H1 (cell line): ENCODE measurements around the gene MXRA8. TPM values are rescaled to one million over a fixed set of nuclear protein-coding genes. Genes with fewer than 3 reads are reported as not detected.

Source experiments
- CTCF ChIA-PET: fragments of 300-600 bp; sonication (Branson Sonifier 250); formaldehyde crosslinking; loops from one replicate; lab custom pipeline; 2021; ENCODE audit not compliant: partially characterized antibody; lab: Charles Lee
- POLR2A ChIA-PET: fragments of 300-600 bp; sonication (Branson Sonifier 250); formaldehyde crosslinking; loops from one replicate; lab custom pipeline; 2021; ENCODE audit warnings: inconsistent platforms; ENCODE audit not compliant: partially characterized antibody; lab: Charles Lee
- DNase-seq, 2 experiments: peaks; one replicate each; pipeline versions ENCODE4 v3.0.0 to v3.0.0-alpha.2; 2010 to 2022; ENCODE audit warnings: low spot score in 2 of 2, low read depth in 1 of 2, mixed read lengths in 1 of 2
- FAIRE-seq: peaks from 2 replicates; lab custom pipeline; 2011; peaks lifted over from hg19 to GRCh38; lab: Jason Lieb, UNC
- H2AFZ ChIP-seq: 2 replicates; pipeline ENCODE4 v1.8.1; 2012; ENCODE audit warnings: low read length, inconsistent platforms
- H2AK5ac ChIP-seq: 2 replicates; pipeline ENCODE4 v1.6.1; 2013; ENCODE audit warnings: low read depth, low read length
- H2BK120ac ChIP-seq: replicated peaks from 2 replicates; pipeline ENCODE3; 2013; ENCODE audit warnings: low read depth, low read length, inconsistent platforms
- H2BK12ac ChIP-seq: 2 replicates; pipeline ENCODE4 v1.6.1; 2013; ENCODE audit warnings: low read depth, low read length
- H2BK15ac ChIP-seq: 2 replicates; pipeline ENCODE4 v1.6.1; 2013; ENCODE audit warnings: low read length
- H2BK20ac ChIP-seq: 2 replicates; pipeline ENCODE4 v1.6.1; 2013; ENCODE audit warnings: low read length
- H2BK5ac ChIP-seq: 2 replicates; pipeline ENCODE4 v1.6.1; 2013; ENCODE audit warnings: low read depth, low read length
- H3K14ac ChIP-seq: 2 replicates; pipeline ENCODE4 v1.6.1; 2013; ENCODE audit warnings: inconsistent platforms; ENCODE audit not compliant: insufficient read length
- H3K18ac ChIP-seq: 2 replicates; pipeline ENCODE4 v1.6.1; 2013; ENCODE audit warnings: low read length; ENCODE audit errors: extremely low read depth
- H3K23ac ChIP-seq: 2 replicates; pipeline ENCODE4 v1.6.1; 2013; ENCODE audit warnings: inconsistent platforms; ENCODE audit not compliant: insufficient read length
- H3K23me2 ChIP-seq: 2 replicates; pipeline ENCODE4 v1.6.1; 2013; ENCODE audit warnings: low read depth, low read length
- H3K27ac ChIP-seq: 2 replicates; pipeline ENCODE4 v1.6.1; 2011; ENCODE audit warnings: low read depth, low read length, inconsistent platforms
- H3K27me3 ChIP-seq, 4 experiments: replicated peaks in 1 of 4; 1 replicate in 1 of 4; 2 replicates in 3 of 4; pipeline versions ENCODE4 v1.6.1 to v1.8.1; 2011 to 2013; ENCODE audit warnings: low read length in 3 of 4, mild to moderate bottlenecking in 3 of 4, inconsistent platforms in 2 of 4, mixed read lengths in 2 of 4, moderate library complexity in 1 of 4; ENCODE audit not compliant: control insufficient read depth in 3 of 4, insufficient read depth in 3 of 4; ENCODE audit errors: extremely low read depth in 1 of 4
- H3K36me3 ChIP-seq, 4 experiments: 2 replicates each; pipeline versions ENCODE4 v1.6.1 to v1.8.1; 2011 to 2013; ENCODE audit warnings: mild to moderate bottlenecking in 4 of 4, low read length in 3 of 4, moderate library complexity in 2 of 4, control low read depth in 1 of 4, inconsistent platforms in 1 of 4; ENCODE audit not compliant: insufficient read depth in 4 of 4, control insufficient read depth in 2 of 4
- H3K4ac ChIP-seq: replicated peaks from 2 replicates; pipeline ENCODE3; 2013; ENCODE audit warnings: low read length, low read depth, mixed read lengths, inconsistent platforms; ENCODE audit not compliant: insufficient read length
- H3K4me1 ChIP-seq, 4 experiments: replicated peaks in 1 of 4; 1 replicate in 1 of 4; 2 replicates in 3 of 4; pipeline versions ENCODE4 v1.6.1 to v1.8.1; 2011 to 2013; ENCODE audit warnings: low read length in 3 of 4, inconsistent platforms in 2 of 4, mixed read lengths in 1 of 4; ENCODE audit not compliant: insufficient read depth in 4 of 4, control insufficient read depth in 3 of 4
- H3K4me2 ChIP-seq, 2 experiments: 2 replicates each; pipeline versions ENCODE4 v1.6.1 to v1.8.1; 2011 to 2013; ENCODE audit warnings: low read depth in 2 of 2, low read length in 2 of 2, control low read depth in 1 of 2, inconsistent platforms in 1 of 2, mild to moderate bottlenecking in 1 of 2; ENCODE audit not compliant: insufficient read depth in 1 of 2
- H3K4me3 ChIP-seq, 4 experiments: fragments of 200-600, 300-600 bp in 1 of 4; sonication (generic), shearing (Covaris generic), sonication (Bioruptor Twin) in 1 of 4; 2 replicates each; pipeline versions ENCODE4 v1.5.1 to v1.8.1; 2011 to 2016; ENCODE audit warnings: low read length in 4 of 4, low read depth in 3 of 4, control low read depth in 2 of 4, inconsistent platforms in 2 of 4, mild to moderate bottlenecking in 2 of 4, mixed read lengths in 1 of 4, moderate library complexity in 1 of 4; ENCODE audit not compliant: insufficient read depth in 2 of 4; ENCODE audit errors: extremely low read depth in 1 of 4
- H3K56ac ChIP-seq: replicated peaks from 2 replicates; pipeline ENCODE3; 2013; ENCODE audit warnings: low read depth, mild to moderate bottlenecking, mixed read lengths, low read length, inconsistent platforms; ENCODE audit not compliant: insufficient read length
- H3K79me1 ChIP-seq: 2 replicates; pipeline ENCODE4 v1.6.1; 2013; ENCODE audit warnings: low read depth, low read length, control low read depth
- H3K79me2 ChIP-seq, 2 experiments: 2 replicates each; pipeline versions ENCODE4 v1.6.1 to v1.8.1; 2012 to 2013; ENCODE audit warnings: low read length in 2 of 2, mild to moderate bottlenecking in 2 of 2, inconsistent platforms in 1 of 2; ENCODE audit not compliant: insufficient read depth in 2 of 2, control insufficient read depth in 1 of 2
- H3K9ac ChIP-seq, 4 experiments: replicated peaks in 1 of 4; 1 replicate in 1 of 4; 2 replicates in 3 of 4; pipeline versions ENCODE4 v1.6.1 to v1.8.1; 2011 to 2013; ENCODE audit warnings: low read depth in 3 of 4, low read length in 3 of 4, control low read depth in 2 of 4, mild to moderate bottlenecking in 2 of 4, moderate library complexity in 2 of 4, inconsistent platforms in 1 of 4; ENCODE audit errors: extremely low read depth in 1 of 4
- H3K9me3 ChIP-seq, 2 experiments: 2 replicates each; pipeline versions ENCODE4 v1.6.1 to v1.8.1; 2012 to 2013; ENCODE audit warnings: mild to moderate bottlenecking in 2 of 2, moderate library complexity in 2 of 2, control low read depth in 1 of 2, inconsistent platforms in 1 of 2, low read depth in 1 of 2, low read length in 1 of 2, mixed read lengths in 1 of 2; ENCODE audit not compliant: insufficient read depth in 2 of 2
- H4K20me1 ChIP-seq, 2 experiments: replicated peaks in 1 of 2; 2 replicates each; pipeline versions ENCODE3 to v1.8.1; 2011 to 2013; ENCODE audit warnings: inconsistent platforms in 2 of 2, low read length in 2 of 2, mild to moderate bottlenecking in 1 of 2; ENCODE audit not compliant: insufficient read depth in 2 of 2, control insufficient read depth in 1 of 2
- H4K5ac ChIP-seq: 2 replicates; pipeline ENCODE4 v1.6.1; 2013; ENCODE audit warnings: low read length, low read depth, mixed read lengths, inconsistent platforms; ENCODE audit not compliant: insufficient read length
- H4K8ac ChIP-seq: 2 replicates; pipeline ENCODE4 v1.8.0; 2013; ENCODE audit warnings: mild to moderate bottlenecking, moderate library complexity, low read length, inconsistent platforms; ENCODE audit not compliant: insufficient read depth; ENCODE audit errors: extremely low read depth
- H4K91ac ChIP-seq: replicated peaks from 2 replicates; pipeline ENCODE3; 2013; ENCODE audit warnings: low read length, mixed read lengths, inconsistent platforms; ENCODE audit not compliant: insufficient read length
- CREB1 ChIP-seq: IDR thresholded peaks from 2 replicates; pipeline ENCODE4 v1.6.1; 2012; ENCODE audit warnings: inconsistent platforms
- POU5F1 ChIP-seq: IDR thresholded peaks from 2 replicates; pipeline ENCODE4 v1.6.1; 2011; ENCODE audit warnings: low read depth, mild to moderate bottlenecking, low read length, moderate library complexity
- YY1 ChIP-seq: IDR thresholded peaks from 2 replicates; pipeline ENCODE4 v1.6.1; 2011; ENCODE audit warnings: low read depth, mild to moderate bottlenecking, low read length
- WGBS, 2 experiments: shearing (Covaris generic) in 1 of 2; methylation state at CpG; one replicate each; pipeline versions ENCODE4 v1.1.6 to v1.1.7; 2013 to 2015; ENCODE audit warnings: low lambda C conversion rate in 2 of 2, mixed read lengths in 2 of 2, inconsistent platforms in 1 of 2, low coverage in 1 of 2, missing lambda C conversion rate in 1 of 2; ENCODE audit not compliant: insufficient replicate concordance in 2 of 2, insufficient coverage in 1 of 2, insufficient read length in 1 of 2; ENCODE audit errors: extremely low coverage in 1 of 2, missing lambda C conversion rate in 1 of 2; 5-methylcytosine and 5-hydroxymethylcytosine counted together
- polyA plus RNA-seq, 7 experiments: library from polyadenylated mRNA; depleted of rRNA in 3 of 7; stranded (reverse) in 5 of 7; unstranded in 2 of 7; fragments of >200 nt in 5 of 7; fragments of 200-250 nt in 2 of 7; gene quantifications; 1 replicate in 5 of 7; 2 replicates in 1 of 7; 4 replicates in 1 of 7; pipeline versions ENCODE4 v1.2.1 to v1.2.3, GENCODE V29; 2011 to 2013; ENCODE audit warnings: missing spikeins in 2 of 7, mixed read lengths in 2 of 7
- total RNA-seq: library from RNA; stranded (reverse); fragmentation: NEBNext Ultra II Directional; extraction: Animal tissue kit (Norgen Biotek cat#: 25700); gene quantifications from 2 replicates; pipeline ENCODE4 v1.2.1, GENCODE V29; 2021

Gene MXRA8
- total and polyA plus RNA-seq, 2 of the 8 experiments (the other 6 are each of a cell fraction or from before 2014, with no cell fraction given), result 10.5 to 17.2 TPM

DNA sequence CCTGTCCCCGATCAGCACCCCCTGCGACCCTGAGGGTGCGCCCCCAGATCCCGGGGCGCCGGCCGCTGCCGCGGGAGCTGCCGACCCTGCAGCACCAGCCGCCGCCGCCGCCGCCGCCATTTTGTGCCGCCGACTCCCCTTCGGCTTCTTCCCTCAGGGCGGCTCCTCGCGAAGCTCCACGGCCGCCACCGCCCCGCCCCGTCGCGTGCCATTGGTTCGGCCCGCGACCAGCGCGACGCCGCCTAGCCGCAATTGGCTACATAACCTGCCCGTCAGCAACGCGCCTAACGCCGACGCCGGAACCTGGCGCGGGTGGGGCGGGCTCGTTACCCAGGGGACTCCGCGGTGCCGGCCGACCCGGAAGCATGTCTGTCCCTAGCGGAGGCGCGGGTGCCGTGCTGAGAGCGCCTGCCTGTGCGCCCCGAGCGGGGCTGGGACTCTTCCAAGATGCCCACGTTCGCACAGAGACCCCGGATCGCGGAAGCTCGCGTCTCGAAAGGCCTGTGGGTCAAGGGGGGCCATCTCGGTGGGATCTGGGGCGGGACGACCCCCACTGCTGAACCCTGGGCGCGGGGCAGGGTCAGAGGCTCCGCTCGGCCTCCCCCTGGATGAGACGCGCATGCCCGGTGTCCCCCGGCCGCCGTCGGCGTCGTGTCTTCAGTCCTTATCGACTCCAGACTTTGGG lies 41.0 kb upstream of the MXRA8 start, which contains the start of gene CCNL2:
TSS of gene CCNL2 (minus strand) at position 149 of the 685 bp plus-strand sequence. CDS start at position 120, 29 bp downstream.
- Histone ChIP-seq H3K18ac (peak within 1 kb of the TSS; percentile 55), H2AFZ (no peak within 1 kb of the TSS), H3K36me3 (peaks cover 28 to 62% (median 44%) of the 10 kb centered on the region in 4 experiments), H2BK12ac (no peak within 1 kb of the TSS), H3K23me2 (peaks cover 17% of the 10 kb centered on the region), H3K9ac (peak within 1 kb of the TSS; percentile 91 to 97 (median 96)), H3K14ac (no peak within 1 kb of the TSS), H3K79me1 (peaks cover 15% of the 10 kb centered on the region), H4K5ac (peak within 1 kb of the TSS; percentile 99), H3K27ac (peak within 1 kb of the TSS; percentile 89), H2AK5ac (peak within 1 kb of the TSS; percentile 47; the same call in 1 of the 2 replicates), H3K56ac (peak within 1 kb of the TSS; percentile 91), H4K20me1 (peaks cover 11 to 22% of the 10 kb centered on the region in 2 experiments), H3K27me3 (no peaks in the 10 kb centered on the region), H3K4me2 (peak within 1 kb of the TSS; percentile 91 to 100), H3K4me1 (peaks cover 0 to 18% (median 13%) of the 10 kb centered on the region in 4 experiments; a peak in 6 of 7 replicates), H3K9me3 (no peaks in the 10 kb centered on the region), H2BK120ac (peak within 1 kb of the TSS; percentile 21), H3K4ac (peak within 1 kb of the TSS; percentile 12), H4K8ac (peak within 1 kb of the TSS; percentile 96), H3K4me3 (peak within 1 kb of the TSS; percentile 93 to 95 (median 94)), H2BK15ac (no peak within 1 kb of the TSS; the same call in 1 of the 2 replicates), H3K23ac (no peak within 1 kb of the TSS), H2BK20ac (no peak within 1 kb of the TSS), H2BK5ac (peak within 1 kb of the TSS; percentile 87), H3K79me2 (peaks cover 6 to 49% of the 10 kb centered on the region in 2 experiments; a peak in 3 of 4 replicates), H4K91ac (peak within 1 kb of the TSS; percentile 95)
- CTCF ChIA-PET, result interaction anchor here (0.7 to 3.1 kb wide), 9 partner anchors 9 to 93 kb away, joined by 3 to 19 read pairs (median 9); partner anchors contain the start of gene AURKAIP1
- 2% methylated on average over 60 of the region's 86 CpGs; no CpG with 5 or more reads in 1 of the 2 experiments for WGBS, 2 experiments
- FAIRE-seq (no peak), DNase-seq (peak; percentile 94 to 99)
- POLR2A ChIA-PET, result interaction anchor here (0.6 to 33.4 kb wide), 20 partner anchors 3 to 176 kb away, joined by 3 to 719 read pairs (median 4); partner anchors contain the start of genes ANKRD65, AURKAIP1, CCNL2 and MRPL20
- TF ChIP-seq YY1, result peak; percentile 91
- TF ChIP-seq POU5F1, result no peak
- TF ChIP-seq CREB1, result peak; percentile 95
